HG02970 (cell line): ENCODE measurements around the gene SMARCAL1.

ENCODE experiments used
- ATAC-seq: cut with Tn5 transposase; IDR thresholded peaks from one replicate; pipeline ENCODE4 v1.9.1; 2021; ENCODE audit warnings: mild to moderate bottlenecking, moderate library complexity, moderate number of reproducible peaks; ENCODE audit not compliant: unreplicated experiment, low FRiP score

Gene SMARCAL1

DNA sequence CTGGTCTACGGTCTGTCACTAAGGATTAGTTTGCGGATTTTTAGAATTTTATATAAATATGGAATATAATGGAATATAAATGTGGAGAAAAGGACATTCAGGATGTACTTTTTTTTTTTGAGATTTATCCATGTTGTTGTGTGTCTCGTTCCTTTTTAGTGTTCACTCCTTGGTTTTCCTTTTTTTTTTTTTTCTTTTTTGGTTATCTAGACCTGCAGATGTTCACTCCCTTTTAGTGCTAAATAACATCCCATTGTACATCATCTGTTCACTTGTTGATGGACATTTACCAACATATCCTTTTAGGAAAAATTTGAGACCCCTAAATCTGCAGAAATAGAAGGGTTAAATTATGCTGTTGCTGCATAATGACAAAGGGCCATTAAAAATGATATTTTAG is 60.9 kb downstream of the SMARCAL1 start:
- no peak for ATAC-seq

DNA sequence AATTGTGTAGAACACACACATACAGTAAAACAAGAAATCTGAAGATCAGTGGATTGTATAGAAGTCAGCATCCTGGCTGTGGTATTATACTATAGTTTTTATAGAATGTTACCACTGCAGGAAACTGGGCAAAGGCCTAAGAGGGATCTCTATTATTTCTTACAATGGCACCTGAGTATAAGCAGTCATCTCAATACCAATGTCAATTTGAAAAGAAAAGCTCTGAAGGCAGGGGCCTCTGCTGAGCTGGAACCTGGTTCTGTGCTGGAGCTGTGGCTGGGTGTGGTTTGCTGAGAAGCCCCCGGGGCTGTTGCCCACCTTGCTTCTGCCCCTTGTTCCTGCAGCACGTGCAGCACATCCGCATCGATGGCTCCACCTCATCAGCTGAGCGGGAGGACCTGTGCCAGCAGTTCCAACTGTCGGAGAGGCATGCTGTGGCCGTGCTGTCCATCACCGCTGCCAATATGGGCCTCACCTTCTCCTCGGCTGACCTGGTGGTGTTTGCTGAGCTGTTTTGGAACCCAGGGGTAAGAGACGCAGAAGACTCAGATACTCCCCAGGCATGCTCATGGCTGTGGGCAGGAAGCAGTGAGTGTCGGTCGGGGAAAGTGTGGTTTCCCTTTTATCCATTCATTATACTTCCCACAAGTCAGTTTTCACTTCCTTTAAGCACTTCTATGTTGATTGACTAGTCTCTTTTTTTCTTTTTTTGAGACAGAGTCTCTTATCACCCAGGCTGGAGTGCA is 62.8 kb downstream of the SMARCAL1 start:
- no peak for ATAC-seq

DNA sequence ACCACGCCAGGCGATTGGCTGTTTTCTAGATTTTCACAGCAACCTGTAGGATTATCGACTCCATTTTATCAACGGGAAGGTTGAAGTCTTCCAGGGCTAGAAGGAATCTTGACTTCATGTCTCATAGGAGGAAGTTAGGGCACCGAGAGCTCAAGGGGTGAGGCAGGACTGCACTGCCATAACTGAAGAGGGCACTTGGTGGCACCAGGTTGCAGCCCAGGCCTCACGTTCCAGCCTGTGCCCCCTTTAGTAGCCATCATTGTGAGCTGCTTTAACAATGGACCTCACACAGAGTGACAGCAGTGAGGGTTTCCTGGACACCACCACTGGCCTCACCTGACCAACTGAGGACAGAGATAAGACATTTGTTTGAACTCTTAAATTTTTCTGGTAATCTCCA is 63.5 kb downstream of the SMARCAL1 start:
- ATAC-seq, result no peak

DNA sequence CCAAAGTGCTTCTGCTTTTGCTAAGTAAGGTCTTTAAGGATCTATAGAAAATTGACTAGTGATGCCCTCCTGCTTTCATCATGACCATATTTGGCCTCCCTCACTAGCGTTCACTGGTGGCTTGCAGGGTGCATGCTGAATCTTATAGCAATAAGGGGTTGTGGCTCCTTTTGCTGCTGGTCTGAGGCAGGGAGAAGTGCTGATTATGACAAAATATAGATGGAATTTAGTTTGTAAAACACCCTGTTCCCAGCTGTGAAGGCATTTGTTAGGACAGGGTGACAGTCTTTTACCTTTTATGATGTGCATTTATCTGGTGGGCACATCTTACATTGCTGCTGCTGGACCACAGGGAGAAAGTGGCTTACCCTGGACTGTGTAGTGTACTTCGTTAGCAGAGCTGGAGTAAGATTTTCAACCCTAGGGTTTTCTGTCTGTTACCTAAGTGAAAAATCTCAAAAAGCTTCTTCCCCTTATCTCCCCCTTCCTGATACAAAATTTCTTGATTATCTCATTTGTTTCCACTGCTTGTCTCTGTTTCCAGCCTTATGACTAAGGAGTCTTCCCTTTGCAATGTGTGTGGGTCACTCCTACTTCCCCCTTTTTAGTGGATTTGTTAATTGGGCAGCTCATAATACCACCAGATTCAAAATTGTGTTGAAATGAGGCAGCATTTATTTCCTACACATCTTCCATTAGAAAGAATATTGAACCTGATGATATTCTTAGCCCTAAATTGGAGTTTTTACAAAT is 65.2 kb downstream of the SMARCAL1 start:
- ATAC-seq, result no peak

DNA sequence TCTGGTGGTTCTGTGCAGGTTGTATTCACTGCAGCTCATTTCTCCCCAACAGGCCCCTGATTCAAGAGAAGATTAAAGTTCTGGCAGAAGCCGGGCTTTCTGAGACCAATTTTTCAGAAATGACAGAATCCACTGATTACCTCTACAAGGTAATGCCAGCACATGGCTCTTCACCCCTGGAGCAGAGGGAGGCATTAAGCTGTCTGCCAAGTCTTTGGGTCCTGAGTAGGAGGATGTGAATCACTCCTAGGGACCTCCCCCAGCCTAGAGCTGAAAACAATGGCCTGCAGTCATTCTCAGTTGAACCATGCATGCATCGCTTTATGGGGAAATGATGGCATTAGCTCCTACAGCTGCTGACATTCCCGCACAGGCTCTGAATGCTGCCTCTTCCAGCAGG is 65.9 kb downstream of the SMARCAL1 start:
- ATAC-seq, result no peak

DNA sequence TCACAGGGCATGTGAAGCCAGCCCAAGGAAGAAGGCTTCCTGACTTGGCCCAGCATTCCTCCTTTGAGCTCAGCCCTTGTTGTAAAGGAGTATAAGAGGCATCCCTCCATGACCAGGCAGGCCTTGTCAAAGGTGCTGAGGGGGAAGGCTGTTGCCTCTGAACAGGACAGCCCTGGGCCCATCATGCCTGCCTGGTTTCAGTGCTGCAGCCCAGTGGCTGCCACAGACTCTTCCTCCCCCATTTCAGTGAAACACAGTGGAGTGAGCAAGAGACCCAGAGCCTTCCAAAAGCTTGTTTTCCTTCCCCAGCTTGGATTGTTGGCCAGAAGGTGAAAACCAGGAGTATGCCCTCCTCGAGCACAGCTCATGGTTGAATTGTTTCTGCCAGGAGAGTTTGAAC is 66.5 kb downstream of the SMARCAL1 start:
- ATAC-seq, result no peak

DNA sequence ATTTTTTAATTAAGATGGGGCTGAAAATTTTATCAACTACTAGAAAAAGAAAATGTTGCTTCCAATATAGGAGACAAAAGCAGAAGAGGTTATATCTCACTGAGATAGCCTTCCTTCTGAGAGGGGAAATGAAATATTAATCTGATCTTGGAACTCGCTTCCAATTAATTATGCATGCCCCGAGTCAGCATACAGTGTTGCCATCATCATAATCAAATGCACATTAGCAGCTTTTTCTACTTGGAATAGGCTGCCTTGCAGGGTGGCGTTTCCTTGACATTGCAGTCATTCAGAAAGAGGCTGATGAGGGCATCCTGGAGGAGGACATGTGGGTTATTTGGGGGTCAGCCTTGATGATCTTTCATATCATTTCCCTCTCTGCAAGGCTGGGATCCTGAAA is 67.9 kb downstream of the SMARCAL1 start:
- ATAC-seq, result no peak

DNA sequence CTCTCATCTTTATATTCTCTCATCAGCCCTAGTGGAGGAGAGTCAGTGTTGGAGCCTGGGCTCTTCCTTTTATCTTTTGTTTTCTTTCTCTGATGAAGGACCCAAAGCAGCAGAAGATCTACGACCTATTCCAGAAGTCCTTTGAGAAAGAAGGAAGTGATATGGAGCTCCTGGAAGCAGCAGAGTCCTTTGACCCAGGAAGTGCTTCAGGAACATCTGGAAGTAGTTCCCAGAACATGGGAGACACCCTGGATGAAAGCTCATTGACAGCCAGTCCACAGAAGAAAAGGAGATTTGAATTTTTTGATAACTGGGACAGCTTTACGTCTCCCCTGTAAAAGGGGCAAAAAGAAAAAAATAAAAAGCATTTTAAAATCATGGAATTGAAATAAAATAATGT is 70.4 kb downstream of the SMARCAL1 start:
- ATAC-seq, result no peak

DNA sequence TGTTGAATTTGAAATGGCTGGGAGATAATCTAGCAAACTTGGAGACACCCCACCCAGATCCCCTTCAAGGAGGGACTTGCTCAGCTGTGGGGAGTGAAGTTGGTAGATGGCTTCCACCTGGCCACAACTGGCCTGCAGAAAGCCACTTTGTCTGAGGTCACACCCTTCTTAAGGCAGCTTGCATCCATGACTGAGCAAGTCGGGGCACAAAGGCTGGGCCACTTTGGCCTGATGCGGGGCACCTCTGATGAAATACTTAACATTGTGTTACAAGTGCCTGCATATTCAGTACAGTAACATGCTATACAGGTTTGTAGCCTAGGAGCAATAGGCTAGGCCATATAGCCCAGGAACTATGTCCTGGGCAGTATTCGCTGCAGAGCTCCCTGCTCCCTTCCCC is 73.0 kb downstream of the SMARCAL1 start:
- no peak for ATAC-seq

DNA sequence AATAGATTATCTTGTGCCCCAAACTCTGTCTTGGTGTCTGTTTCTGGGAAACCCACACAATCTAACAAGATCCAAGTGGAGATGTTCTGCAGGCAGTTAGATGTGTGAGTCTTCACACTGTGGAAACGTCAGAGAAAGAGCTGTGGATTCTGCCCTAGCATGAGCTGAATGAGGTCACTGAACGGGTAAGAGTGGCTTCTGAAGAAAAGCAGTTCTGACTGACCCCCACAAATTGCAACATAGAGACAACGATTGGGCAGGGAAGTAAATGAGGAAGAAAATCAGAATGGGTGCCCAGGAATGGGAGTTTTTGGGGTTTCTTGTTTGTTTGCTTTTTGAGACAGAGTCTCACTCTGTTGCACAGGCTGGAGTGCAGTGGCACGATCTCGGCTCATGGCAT is 73.5 kb downstream of the SMARCAL1 start:
- no peak for ATAC-seq

DNA sequence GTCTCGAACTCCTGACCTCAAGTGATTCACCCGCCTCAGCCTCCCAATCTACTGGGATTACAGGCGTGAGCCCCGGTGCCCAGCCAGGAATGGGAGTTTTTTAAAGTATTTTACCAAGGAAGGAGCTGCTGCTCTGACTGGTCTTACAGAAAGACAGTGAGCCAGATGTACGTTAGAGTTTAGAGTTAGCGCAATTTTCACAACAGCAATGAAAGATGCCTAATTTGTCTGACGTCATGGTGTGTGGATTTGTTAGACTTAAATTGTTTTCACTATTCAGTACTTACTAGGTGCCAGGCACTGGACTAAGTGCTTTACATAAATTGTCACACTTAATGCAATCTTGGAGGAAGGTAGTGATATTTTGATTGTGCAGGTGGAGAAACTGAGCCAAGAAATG is 74.0 kb downstream of the SMARCAL1 start:
- ATAC-seq, result no peak

DNA sequence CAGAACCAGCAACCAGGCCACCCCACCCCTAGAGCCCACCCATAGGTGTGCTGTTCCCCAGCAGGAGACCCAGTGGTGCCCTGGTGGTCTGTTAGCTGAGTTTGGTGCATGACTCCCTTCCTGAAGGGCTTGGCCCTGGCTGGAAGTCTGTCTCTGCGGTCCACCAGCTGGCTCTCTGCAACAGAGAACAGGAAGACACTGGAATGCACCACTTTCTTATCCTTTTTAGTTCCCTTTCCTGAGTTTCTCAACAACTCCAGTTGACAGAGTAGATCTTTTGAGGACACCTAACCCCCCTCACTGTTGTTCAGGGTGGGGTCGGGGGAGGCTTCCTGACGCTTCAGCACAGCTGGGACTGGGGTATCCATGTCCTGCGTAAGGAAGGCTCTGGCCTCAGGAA is 74.4 kb downstream of the SMARCAL1 start:
- no peak for ATAC-seq

DNA sequence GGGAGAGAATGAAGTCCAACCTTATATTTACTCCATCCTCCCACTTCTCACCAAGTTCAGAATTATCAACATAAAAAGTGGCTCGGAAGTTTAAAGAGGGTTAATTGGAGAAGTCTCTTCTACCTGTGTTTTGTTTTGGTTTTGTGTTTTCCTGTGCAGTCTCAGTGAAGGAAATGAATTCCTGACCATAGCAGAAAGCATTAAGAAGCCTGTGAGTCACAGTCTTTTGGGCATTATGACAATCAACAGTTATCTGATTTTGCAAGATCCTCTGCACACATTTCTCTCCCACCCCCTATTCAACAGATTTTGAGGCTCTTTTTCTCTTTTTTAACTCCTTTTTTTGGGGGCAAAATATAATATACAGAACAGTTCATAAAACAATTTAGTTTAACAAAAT is 77.8 kb downstream of the SMARCAL1 start:
- no peak for ATAC-seq

DNA sequence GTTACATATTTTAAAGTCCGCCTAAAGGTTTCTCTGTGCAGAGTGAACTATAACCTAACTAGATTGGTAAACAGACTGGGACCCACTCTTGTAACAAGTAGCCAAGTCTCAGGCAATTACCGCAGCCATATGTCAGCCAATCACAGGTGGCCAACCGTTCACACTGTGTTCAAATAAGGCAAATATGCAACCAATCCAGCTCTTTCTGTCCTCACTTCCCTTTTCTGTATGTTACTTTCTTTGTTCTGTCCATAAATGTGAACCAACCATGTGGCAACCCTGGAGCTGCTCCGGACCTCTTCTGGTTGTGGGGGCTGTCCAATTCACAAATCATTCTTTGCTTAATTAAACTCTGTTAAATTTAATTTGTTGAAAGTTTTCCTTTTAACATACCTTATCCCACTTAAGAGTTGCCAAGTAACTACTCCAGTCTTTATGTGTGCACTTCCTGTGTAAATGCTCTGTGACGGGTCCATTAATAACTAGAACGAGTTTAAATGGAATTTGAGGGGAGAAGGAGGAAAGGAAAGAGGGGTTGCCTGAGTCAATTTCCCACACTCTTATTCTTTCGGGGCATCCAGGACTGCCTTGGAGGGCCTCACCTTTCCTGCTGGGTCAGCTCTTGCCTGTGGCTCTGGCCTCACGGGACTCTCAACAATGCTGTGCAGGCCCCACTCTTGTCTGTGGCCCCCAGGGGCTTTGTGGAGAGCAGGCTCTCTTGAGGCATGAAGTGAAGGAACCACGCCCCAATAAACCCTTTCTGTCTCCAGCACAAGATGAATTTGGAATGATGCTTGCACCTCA is 79.7 kb downstream of the SMARCAL1 start:
- ATAC-seq, result no peak

DNA sequence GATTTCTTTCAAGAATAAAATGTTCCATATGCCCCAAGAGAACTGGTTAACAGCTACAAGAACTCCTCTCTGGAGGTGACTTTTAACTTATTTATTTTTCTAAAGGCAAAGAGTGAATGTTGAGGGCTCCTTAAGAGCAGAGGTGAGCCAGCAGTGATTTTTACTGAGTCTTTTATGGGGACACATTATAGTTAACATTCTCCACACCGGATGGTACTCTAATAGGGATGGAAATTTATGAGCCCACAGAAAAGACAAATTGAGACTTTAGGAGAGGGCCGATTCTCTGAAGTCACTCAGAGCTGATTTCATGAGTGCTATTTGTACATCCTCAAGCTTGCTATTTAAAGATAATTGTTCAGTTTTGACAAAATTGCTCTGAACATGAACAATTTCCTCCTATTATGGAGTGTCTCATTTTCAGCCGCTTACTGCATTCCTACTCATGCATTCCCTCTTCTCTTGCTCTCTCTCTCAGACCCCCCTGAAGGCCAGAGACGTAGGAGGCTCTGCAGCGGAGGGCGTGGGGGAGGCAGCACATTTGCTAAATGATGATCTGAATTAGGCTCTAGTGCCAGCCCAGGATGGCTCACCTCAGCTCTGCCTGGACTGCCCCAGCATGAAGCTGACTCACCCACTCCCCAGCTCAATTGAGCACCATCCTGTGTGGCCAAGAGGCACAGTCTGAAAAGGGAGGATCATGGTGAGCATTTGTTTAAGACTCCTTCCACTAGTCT is 80.5 kb downstream of the SMARCAL1 start:
- no peak for ATAC-seq

DNA sequence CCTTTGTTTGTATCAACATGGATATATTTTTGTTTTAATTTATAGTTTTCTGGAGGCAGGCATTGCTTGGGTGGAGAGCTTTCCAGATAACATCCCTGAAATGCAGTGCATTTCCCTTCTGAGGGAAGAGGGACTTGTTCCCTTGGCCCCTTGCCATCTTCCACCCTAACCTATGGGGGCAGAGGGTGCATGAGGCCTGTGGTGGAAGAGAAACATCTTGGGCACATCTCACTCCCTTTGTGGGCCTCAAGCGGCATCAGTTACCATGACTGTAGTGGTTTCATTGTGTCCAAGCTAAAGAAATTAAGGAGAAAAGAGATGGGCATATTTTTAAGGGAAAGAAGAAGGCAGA is 81.0 kb downstream of the SMARCAL1 start:
- ATAC-seq, result no peak

DNA sequence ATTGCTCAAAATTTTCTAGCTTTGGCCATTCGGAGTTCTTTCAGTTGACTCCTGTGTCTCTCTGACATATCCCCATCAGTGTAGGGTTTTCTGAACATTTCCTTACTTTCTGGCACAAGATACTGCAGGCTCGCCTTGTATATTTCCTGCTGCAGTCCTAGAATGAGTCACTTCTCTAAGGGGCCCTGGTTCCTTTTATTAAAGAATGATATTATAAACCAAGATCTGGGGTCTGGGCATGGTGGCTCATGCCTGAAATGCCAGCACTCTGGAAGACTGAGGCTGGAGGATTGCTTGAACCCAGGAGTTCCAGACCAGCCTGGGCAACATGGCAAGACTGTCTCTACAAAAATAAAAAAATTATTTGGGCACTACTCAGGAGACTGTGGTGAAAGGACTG is 83.4 kb downstream of the SMARCAL1 start:
- ATAC-seq, result no peak

DNA sequence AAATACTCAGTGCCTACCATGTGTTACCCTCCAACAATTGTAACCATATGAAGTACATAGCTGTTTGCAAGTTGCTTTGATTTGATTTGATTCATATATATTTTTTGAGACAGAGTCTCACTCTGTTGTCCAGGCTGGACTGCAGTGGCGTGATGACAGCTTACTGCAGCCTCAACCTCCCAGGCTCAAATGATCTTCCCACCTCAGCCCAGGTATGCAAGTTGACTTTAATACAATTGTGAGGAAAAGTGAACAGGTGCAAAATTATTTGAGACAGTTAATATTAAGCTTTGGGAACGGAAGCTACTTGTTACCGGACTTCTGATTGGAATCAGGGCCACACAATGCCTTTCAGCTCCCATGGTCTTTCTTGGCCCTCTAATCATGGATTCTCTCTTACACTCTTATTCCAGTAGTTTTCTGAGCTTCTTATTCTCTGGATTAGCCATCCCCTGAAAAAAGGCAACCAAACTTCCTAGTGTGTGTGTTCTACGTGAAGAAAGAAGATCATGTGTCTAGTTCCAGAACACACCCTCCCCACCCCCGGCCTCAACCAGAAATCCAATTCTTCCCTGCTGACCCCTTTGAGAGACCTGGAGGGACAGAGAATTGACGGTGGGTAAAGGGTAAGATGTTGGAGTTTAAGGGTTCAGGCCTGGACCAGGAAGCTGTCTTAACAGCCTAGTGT is 85.2 kb downstream of the SMARCAL1 start:
- no peak for ATAC-seq

DNA sequence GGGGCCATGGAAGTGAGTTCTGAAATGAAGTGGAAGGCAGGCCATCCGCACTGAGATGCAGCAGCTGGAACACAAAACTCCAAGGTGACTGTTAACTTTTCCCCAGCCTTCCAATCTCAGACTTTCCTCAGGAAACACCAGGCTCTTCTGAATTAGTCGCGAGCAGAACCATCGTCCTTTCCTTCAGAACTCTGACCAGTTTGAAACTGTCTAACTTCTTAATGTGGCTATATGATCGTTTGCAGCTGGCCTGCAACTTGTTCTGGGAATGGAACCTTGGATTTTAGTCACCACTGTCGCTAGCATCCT is 85.7 kb downstream of the SMARCAL1 start:
- no peak for ATAC-seq
